T-helper 22 cell (primary cell): ENCODE measurements around the gene SYNGR3.
"Not testable (repeated sequence)": the region's sequence is repeated elsewhere in the genome, so short reads cannot be mapped to it uniquely, and the experiment has no call there.

ENCODE experiments used
- DNase-seq: peaks from one replicate; pipeline ENCODE4 v3.0.0-alpha.2; 2020; ENCODE audit warnings: low read depth

The SYNGR3 gene

DNA sequence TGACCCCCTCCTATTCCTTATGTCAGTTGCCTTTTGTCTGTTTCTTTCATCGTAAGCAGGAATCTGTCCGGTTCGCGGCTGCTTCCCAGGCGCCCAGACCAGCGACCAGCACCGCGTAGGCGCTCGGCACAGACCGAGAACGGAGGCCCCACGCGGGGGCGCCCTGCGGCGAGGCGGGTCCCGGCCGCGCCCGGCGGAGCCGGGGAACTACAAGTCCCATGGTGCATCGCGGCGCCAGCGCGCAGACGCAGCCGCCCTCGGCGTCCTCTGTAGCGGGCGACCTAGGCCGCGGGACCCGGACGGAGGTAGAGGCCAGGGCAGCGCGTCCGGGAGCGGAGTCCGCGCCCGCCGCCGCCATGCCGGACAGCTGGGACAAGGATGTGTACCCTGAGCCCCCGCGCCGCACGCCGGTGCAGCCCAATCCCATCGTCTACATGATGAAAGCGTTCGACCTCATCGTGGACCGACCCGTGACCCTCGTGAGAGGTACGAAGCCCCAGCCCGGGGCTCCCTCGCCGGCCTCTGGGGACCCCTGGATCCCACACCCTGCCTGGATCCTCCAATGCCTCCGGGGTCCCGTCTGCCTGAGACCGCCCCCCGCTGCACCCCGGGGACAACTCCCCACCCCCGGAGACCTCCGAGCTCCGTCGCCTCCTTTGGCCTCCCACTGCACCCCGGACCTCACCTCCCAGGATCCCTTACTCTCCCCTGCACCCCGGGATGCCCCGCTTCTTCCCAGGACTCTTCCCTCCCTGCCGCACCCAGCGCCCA, 30.3 kb upstream of the SYNGR3 start, which contains the start of gene NDUFB10:
TSS of gene NDUFB10 (plus strand) at position 270 of the 771 bp plus-strand sequence. CDS start at position 357, 87 bp downstream.
- DNase-seq: peak; percentile 79

DNA sequence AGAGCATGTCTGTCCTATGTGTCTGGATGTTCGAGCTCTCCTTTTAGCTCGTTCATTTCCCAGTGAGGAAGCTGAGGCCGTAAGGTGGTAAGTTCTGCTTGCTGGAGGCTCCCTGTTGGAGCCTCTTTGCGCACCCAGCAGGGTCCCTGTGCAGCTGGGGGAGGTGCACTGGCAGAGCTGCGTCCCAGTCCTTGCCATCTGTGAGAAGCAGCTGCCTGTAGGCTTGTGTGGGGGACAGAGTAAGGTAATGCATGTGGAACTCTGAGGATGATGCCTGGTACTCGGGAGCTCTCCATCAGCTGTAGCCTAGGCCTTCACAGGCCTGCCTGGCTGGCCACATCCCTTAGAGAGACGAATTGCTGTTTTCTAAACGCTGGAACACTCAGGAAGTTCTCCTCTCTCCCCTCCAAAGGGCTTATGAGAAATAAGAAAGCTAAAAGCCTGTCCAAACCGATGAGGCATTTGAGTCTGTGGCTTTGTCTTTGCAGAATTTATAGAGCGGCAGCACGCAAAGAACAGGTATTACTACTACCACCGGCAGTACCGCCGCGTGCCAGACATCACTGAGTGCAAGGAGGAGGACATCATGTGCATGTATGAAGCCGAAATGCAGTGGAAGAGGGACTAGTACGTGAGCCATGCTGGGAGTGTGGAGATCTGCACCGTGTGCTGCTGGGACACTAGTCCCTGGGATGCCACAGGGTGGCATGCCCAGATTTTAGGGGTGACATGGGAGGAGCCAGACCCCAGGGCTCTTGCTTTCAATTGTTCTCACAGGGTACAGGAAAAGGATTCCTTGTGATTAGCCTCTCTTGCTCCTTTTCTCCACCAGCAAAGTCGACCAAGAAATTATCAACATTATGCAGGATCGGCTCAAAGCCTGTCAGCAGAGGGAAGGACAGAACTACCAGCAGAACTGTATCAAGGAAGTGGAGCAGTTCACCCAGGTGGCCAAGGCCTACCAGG, 28.8 kb upstream of the SYNGR3 start:
- no peak for DNase-seq

DNA sequence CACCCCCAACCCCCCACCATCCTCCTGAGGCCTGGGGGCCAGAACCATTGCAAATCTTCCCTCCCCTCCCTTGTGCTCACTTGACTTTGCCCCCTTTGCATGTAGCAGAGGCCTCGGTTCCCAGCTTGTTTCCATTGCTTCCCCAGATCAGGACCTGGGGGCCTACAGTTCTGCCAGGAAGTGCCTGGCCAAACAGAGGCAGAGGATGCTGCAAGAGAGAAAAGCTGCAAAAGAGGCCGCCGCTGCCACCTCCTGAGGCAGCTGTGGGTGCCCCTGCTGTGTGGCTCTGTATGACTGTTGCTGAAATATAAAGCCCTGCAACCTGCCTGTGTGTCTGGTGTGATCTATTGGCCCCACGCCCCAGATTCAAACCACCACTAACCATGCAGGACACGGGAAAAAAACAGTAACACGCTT, 28.1 kb upstream of the SYNGR3 start:
- DNase-seq: no peak

DNA sequence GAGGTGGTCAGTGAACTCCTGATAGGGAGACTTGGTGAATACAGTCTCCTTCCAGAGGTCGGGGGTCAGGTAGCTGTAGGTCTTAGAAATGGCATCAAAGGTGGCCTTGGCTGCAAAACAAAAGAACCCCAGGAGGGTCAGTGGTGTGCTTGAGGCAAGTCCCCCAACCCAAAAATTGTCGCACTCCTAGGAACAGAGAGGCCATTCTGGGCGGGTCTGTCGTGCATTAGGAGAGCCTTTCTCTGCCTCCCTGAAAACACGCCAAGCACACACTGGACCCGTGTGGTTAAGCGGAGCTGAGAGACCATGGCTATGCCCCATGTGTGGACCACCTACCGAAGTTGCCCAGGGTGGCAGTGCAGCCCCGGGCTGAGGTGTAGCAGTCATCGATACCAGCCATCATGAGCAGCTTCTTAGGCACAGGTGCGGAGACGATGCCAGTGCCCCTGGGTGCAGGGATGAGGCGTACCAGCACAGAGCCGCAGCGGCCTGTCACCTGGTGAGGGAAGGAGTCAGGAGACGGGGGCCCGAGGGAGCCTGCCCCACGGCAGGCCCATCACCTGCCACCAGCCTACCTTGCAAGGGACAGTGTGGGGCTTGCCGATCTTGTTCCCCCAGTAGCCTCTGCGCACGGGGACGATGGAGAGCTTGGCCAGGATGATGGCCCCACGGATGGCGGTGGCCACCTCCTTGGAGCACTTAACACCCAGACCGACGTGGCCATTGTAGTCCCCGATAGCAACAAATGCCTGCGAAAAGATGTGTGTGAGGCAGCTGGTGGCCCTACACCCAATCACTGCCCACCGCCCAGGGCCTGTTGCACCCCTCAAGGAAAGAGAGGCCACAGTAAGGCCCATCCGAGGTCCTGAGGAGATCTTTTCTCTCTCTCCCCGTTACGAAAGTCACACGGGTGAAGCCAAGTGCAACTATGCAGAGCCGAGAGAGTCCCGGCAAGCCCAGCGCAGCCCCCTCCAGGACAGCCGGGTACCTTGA, 27.3 kb upstream of the SYNGR3 start:
- not testable (repeated sequence) for DNase-seq

DNA sequence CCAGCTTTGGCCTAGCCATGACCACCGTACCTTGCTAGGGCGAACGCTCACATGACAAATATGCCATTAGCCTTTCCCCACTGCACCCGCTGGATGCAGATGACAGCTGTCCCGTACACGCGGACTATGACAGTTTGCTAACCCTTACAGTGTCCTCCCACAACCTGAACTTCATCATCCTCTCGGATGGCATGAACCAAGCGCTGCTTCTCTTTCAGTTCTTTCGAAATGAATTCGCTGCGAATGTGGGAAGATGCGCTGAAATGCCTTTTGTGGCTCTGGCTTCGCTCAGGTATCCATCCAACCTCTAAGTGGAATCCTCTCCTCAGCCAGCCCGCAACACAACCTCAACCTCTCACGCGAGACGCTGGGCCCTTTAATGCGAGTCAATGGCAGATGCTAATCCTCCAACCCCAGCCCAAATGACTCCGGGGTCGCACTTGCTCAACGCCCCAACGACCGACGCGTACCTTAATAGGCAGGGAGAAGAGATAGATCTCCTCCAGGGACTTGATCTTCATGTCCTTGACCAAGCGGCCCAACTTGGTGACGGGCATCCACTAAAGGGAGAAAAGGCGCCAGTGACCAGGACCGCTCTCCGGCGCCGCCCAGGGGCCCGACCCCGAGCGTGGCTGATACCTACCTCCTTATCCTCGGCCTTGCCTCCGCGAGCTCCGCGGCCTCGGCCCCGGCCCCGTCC, 25.8 kb upstream of the SYNGR3 start:
- DNase-seq: no peak

DNA sequence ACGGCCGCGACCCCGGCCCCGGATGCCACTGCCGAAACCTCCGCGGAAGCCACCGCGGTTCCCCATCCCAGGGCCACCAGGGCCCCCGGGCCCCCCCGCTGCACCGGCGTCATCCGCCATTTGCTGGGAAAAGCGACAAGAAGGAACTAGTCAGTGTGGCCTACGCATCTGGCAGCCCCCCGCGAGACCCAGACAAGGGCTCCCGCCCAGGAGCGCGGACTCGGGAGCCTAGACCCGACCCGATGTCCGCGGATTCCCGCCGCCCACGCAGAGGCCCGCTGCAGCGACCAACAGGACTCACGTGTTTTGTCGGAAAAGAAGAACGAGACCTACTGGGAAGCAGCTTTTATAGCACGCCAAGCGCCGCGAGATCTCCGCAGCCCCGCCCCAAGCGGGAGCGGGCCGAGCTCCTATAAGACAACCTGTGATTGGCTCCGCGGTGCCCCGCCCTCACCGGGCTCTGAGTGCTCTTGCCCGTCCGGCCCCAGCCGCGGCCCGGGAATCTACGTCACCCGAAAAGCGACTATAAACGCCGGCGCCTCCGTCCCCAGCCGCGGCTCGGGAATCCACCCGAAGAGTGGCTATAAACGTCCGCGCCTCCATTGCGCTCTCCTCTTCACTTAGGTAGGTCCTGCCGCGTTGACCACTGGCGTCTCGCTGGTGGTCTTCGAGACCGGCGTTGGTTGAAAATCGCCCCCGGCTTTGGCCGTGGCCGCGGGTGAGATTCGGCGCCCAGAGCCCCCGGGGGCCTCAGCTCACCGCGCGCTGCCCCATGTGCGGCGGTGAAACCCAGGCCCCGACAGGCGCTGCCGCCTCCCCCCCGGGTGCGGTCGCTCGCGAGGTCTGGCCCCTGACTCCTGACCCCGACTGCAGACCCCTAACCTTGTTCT, 25.0 kb upstream of the SYNGR3 start, which contains the start of gene RPS2:
TSS of gene RPS2 (minus strand) at position 321 of the 890 bp plus-strand sequence. CDS start at position 120, 201 bp downstream.
- DNase-seq: peak; percentile 100

DNA sequence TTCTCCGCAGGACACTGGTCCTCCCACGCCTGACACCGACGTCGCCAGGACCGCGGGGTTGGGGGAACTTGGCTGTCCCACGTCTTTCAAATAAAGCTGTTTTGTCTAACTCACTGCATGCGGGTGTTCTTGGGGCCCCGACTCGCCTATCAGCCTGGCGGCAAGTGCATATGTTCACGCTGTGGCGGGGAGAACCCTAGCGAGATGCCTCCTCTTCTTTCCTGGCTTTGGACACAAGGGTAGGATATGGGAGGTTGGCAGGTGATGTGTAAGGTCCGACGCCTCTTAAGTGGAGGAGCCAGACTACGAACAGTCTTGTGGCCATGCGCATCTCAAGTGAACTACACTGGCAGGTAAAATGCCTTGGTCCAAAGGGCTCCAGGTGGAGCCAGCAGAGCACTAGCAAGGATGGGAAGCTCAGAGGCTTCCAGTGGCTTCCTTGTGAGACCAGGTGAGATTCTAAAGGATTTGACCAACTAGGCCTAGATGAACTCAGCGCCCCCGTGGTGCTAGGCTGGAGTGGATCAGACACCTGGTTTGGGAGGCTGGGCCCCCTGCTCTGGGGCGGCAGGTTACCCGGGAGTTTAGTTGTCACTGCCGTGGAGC, 24.3 kb upstream of the SYNGR3 start:
- DNase-seq: no peak

DNA sequence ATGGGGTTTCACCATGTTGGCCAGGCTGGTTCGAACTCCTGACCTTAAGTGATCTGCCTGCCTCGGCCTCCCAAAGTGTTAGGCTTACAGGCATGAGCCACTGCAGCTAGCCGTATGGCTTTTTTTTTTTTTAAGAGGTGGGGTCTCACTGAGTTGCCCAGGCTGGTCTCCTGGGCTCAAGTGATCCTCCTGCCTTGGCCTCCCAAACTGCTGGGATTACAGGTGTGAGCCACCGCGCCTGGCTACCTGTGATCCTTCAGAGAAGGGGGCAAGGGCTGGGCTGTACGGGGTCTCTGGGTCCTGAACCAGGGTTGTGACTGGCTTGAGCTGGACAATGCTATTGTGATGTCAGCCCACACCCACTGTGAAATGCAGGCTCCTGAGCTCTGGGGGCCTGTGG, 23.3 kb upstream of the SYNGR3 start, which contains the start of gene RNF151:
TSS of gene RNF151 (plus strand) at position 397 of the 400 bp plus-strand sequence. CDS start 26 bp downstream, outside the sequence.
- no peak for DNase-seq

DNA sequence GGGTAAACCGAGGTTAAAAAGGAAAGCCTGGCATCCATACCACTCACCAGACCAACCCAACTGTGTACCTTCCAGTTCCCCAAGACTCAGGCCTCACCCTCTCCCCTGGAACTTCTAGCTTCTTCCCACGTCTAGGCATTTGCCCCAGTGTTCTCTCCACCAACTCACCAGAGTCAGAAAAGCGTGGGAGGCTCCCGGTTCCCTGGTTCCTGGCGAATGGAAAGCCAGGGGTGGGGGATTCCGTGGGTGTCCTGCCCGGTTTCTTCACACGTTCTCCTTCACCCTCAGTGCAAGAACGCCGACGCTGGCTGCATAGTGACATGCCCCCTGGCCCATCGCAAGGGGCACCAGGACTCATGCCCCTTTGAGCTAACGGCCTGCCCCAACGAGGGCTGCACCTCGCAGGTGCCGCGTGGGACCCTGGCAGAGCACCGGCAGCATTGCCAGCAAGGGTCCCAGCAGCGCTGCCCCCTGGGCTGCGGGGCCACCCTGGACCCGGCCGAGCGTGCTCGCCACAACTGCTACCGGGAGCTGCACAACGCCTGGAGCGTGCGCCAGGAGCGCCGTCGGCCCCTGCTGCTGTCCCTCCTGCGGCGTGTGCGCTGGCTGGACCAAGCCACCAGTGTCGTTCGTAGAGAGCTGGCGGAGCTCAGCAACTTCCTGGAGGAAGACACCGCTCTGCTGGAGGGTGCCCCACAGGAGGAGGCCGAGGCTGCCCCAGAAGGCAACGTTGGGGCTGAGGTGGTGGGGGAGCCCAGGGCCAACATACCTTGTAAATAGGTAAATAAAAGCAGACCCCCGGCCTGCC, 21.4 kb upstream of the SYNGR3 start:
- DNase-seq: no peak

DNA sequence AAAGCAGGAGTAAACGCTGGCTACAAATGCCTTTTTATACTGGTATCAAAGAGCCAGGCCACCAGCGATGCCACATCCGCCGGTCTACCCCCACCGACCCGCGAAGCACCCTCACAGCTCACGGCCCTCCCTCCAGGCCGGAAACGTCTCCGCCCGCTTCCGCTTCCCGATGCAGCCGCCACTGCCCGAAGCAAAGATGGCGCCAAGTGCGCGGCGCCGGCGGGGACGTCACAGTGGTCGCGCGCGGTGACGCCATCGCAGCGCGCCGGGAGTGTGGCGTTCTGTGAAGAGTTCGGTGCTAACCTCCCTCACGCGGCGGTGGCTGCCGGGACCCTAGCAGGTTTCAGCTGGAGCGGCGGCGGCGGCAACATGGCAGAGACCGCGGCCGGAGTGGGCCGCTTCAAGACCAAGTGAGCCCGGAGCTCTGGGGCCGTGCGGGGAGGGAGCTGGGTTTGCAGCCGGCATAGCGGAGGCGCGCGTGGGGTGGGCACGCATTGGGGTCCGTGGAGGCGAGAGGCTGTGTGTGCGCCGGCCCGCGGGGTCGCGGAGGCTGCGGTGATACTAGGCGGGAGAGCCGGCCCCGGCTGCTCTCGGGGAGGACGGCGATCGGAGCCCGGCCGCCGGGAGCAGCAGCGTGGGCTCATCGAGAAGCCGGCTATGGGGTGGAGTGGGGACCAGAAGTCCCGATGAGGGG, 17.8 kb upstream of the SYNGR3 start, which contains the start of gene TBL3:
TSS of gene TBL3 (plus strand) at position 258 of the 694 bp plus-strand sequence. CDS start at position 370, 112 bp downstream.
- peak; percentile 95 for DNase-seq

DNA sequence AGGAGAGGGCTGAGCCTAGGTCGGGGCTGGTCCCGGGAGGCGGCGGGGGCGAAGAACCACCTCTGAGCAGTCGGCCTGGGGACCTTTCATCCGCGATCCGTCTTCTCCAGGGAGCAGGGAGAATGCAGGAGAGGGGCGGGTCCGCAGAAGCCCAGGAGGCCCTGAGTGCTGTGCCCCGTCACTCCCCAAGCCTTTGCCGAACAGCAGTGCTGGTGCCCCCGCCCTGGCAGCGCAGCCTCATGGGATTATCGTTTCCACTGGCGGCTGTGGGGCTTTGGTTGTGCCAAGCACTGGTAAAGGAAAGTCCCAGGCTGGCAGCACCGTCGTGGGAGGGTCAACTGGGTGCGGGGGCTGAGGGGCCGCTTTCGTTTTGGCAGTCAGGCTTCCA, 17.3 kb upstream of the SYNGR3 start:
- DNase-seq: no peak

DNA sequence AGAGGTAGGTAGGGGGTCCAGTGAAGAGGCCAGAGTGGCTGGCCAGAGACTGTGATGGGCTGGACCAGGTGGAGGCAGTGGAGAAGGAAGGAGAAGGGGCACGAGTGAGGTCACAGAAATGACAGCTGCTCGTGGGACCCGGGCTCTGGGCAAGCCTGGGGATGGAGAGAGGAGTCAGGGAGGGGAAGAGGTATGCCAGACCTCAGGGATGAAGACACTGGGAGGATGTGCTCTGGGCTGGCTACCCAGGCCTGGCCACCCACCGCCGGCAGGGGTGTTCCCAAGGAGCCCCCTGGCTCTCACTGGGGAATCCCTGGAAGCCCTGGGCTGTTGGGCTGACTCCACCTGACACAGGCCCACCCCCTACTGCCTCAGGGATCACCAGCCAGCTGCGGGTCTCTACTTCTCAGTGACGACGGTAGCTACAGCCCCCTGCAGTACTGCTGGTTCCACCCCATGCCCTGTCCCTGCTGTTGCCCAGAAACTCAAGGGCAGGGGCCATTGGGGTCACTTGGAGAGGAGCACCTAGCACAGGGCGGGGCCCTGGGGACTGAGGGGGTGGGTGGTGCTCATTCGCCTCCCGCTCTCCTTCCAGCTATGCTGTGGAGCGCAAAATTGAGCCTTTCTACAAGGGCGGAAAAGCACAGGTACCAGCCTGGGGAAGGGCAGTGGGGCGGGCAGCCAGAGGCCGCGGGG, 16.2 kb upstream of the SYNGR3 start:
- no peak for DNase-seq

DNA sequence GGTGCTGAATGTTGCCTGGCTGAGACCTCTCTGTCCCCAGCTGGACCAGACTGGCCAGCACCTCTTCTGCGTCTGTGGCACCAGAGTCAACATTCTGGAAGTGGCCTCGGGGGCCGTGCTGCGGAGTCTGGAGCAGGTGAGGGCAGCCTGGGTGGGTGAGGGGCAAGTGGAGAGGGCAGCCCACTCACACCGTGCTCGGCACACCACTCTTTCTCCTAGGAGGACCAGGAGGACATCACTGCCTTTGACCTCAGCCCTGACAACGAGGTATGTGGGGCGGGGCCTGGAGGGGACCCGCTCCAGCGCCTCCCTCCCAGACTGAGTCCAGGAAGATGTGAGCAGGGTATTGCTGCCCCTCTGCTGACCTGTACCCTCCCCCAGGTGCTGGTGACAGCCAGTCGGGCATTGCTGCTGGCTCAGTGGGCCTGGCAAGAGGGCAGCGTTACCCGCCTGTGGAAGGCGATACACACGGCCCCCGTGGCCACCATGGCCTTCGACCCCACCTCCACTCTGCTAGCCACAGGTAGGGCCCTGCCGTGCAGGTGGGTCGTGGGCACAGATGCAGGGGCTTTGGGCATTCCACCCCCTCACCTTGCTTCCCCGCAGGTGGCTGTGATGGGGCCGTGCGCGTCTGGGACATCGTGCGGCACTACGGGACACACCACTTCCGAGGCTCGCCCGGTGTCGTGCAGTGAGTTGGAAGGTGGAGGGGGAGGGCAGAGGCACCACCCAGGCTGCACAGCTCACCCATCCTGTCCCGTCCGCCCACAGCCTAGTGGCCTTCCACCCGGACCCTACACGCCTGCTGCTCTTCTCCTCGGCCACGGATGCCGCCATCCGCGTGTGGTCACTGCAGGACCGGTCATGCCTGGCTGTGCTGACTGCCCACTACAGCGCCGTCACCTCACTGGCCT, 15.4 kb upstream of the SYNGR3 start:
- DNase-seq: no peak

DNA sequence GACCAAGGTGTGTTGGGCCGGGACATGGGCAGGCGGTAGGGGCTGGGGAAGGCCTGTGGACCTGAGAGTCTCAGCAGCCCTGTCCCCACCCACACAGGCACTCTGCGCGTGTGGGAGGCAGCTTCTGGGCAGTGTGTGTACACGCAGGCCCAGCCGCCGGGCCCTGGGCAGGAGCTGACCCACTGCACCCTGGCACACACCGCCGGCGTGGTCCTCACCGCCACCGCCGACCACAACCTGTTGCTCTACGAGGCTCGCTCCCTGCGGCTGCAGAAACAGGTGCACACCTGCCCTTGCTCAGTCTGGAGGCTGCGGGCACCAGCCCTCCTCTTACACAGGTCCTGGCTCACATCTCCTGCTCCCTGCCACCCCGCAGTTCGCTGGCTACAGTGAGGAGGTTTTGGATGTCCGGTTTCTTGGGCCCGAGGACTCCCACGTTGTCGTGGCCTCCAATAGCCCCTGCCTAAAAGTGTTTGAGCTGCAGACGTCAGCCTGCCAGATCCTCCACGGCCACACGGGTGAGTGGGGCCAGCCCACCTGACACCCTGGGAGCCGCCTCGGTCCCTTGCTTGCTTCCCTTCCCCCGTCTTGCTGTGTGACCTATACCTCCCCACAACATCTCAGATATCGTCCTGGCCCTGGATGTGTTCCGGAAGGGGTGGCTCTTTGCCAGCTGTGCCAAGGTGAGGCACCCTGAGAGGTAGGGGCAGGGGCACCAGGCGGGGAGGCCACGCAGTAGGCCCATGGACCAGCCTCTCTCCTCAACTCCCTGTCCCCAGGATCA, 14.1 kb upstream of the SYNGR3 start:
- DNase-seq: no peak

DNA sequence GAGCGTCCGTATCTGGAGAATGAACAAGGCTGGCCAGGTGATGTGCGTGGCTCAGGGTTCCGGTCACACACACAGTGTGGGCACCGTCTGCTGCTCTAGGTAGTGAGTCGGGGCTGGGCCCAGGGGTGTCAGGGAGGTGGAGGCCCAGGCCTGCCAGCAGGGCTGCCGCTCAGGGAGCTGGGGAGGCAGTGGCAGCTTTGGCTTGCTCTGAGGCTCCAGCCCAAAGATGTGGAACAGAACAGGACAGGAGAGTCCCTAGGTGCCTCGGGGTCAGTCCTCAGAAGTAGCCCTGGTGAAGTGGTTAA, 13.6 kb upstream of the SYNGR3 start:
- DNase-seq: no peak
